HG03354 (cell line): ENCODE data around the gene FMC1.
A peak's percentile ranks its signal among the peaks of the same experiment; 100 is the strongest.
"Not testable (repeated sequence)": the region's sequence is repeated elsewhere in the genome, so short reads cannot be mapped to it uniquely, and the experiment has no call there.

Source experiments
- ATAC-seq: cut with Tn5 transposase; IDR thresholded peaks from one replicate; pipeline ENCODE4 v1.9.1; 2021; ENCODE audit warnings: mild to moderate bottlenecking; ENCODE audit not compliant: unreplicated experiment, poor library complexity, severe bottlenecking

Gene FMC1

DNA sequence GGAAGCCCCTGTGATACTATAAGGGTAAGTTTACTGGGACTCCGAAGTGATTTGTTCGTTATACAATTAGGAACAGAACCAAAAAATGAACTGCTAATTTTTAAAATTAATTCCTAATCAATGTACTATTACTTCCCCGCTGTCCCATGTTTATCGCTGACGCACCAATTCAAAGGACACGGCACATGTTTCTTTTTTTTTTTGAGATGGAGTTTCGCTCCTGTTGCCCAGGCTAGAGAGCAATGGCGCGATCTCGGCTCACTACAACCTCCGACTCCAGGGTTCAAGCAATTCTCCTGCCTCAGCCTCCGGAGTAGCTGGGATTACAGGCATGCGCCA is 1.5 kb upstream of the FMC1 start:
- ATAC-seq = no peak

DNA sequence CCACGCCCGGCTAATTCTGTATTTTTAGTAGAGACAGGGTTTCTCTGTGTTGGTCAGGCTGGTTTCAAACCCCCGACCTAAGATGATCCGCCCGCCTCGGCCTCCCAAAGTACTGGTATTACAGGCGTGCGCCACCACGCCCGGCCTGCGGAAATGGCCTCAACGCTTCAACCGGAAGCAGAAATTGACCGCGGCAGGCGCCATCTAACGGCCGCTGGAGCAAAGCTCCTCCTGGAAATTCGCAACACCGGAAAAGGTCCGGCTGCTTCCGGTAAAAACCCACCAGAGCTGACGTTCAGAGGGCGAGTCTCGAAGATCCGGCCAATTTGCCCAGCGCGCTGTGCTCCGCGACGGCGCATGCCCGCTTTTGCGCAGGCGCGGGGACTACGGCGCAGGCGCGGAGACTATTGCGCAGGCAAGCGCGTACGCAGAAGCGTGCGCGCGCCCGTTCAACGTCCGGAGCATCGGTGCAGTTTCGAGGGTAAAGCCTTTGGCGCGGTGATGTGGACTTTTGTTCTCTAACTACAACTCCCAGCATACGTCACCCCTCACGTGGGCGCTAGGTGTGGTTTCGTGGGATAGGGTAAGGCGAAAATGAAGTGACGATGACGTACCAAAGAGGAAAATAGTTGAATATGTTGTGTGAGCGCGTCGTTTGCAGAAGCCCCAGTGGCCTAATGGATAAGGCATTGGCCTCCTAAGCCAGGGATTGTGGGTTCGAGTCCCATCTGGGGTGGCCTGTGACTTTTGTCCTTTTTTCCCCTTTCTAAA is 915 bp upstream of the FMC1 start:
- peak; percentile 85 for ATAC-seq

DNA sequence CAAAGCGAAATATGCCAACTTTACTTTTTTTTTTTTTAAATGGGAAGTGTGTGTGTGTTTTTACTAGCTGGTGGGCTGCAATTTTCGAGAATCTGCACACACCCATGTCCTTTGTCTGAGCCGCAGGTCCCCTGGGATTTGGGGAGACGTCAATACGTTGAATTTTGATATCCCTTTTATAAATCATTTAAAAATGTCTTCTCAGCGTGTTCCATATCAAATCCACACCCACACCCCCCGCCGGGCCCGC is 404 bp upstream of the FMC1 start:
- ATAC-seq = no peak

DNA sequence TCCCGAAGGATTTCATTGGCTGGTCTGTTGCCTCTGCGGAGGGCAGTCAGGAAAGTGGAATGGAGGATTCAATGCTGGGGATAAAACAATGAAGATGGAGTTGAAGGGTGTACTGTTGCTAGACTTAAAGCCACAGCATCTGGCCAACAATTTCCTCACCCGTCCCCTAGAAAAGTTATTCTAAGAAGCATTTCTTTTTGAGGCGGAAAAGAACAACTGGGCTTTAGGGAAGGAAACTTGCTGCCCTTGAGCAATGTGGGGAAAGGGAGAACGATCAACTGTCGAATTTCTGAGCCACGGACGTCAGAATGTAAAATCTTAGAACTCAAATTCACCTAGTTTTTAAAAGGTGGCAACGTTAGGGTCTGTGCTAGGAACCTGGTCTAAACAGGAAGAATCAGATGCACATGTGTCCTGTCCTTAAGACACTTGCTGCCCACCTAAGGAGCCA is 664 bp downstream of the FMC1 start:
- no peak for ATAC-seq

DNA sequence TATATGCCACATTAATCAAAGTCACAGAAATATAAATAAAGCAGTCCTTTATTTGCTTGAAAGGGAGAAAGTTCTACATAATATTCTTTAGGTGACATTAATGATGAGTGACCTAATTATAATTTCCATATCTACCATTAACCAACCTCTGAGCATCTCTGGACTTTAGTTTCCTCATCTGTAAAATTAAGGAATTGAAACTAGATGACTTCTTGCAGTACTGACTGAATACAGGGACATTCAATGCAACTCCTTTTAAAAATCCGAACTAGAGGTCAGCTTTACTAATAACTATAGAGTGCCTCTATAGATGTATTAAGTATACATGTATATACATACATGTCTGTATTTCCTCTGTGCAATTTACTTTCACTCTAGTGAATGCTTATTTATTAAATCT is 3.9 kb downstream of the FMC1 start:
- no peak for ATAC-seq

DNA sequence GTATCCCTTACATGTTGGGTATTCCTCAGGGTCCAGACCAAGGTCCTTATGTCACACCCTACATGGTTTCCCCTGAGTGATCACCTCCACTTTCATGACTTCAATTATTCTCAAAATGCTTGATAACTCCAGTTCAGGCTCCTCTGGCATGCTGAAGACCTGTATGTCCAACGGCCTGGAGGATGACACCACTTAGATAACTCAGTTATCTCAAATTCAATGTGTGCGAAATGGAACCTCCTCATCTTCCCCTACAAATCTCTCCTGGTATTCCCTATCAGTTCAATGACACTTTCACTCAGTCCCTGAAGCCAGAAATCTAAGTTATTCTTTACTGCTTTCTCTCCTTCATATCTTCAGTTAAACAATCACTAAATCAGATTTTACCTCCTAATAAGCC is 9.9 kb downstream of the FMC1 start:
- ATAC-seq = no peak

GRCh38 chr7:139354729-139355128 is 13.6 kb downstream of the FMC1 start:
- ATAC-seq = no peak

- no peak for ATAC-seq
Observed at GRCh38 chr7:139355320-139355719, 14.2 kb downstream of the FMC1 start.

DNA sequence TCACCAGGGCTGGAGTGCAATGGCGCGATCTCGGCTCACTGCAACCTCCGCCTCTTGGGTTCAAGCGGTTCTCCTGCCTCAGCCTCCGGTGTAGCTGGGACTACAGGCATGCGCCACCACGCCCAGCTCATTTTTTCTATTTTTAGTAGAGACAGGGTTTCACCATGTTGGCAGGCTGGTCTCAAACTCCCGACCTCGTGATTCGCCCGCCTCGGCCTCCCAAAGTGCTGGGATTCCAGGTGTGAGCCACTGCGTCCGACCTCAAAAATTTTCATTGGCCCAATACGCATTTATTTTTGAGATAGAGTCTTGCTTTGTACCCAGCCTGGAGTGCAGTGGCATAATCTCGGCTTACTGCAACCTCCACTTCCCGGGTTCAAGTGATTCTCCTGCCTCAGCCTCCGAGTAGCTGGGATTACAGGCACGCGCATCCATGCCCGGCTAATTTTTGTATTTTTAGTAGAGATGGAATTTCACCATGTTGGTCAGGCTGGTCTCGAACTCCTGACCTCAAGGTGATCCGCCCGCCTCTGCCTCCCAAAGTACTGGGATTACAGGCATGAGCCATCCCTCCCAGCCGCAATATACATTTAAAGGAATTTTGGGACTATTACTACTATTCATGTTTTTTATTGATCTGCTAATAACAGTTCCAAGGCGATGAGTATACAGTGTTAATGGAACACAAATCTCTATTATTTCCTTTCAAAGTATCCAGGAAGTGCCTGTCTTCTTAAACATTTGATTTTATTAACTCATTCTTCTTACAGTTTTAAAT is 16.8 kb downstream of the FMC1 start:
- ATAC-seq = not testable (repeated sequence)

DNA sequence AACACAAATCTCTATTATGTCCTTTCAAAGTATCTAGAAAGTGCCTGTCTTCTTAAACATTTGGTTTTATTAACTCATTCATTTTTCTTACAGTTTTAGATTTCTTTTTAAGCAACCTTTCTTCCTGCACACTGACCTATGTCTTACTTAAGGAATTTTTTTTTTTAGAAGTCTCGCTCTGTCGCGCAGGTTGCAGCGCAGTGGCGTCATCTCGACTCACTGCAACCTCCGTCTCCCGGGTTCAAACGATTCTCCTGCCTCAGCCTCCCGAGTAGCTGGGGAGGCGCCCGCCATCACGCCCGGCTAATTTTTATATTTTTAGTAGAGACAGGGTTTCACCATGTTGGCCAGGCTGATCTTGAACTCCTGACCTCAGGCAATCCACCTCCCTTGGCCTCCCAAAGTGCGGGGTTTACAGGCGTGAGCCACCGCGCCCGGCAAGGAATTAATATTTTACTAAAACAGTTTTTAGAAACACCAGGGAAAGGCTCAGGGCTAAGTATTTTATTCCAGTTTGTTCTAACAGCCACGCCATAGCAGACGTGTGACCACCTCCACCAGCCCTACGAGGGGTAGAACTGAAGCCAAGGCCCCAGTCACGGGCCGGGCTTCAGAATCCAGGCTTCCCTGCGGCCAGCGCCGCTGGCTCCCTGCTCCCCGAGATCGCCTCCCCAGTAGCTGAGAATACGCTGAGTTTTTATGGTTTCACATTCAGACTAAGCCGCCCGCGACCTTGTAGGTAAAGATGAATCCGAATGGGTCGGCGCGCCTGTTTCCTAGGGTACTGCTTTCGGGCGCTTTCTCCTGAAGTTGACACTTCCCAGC is 17.6 kb downstream of the FMC1 start:
- ATAC-seq = peak; percentile 19

GRCh38 chr7:139359366-139360209 is 18.5 kb downstream of the FMC1 start, which contains the start of gene LUC7L2:
Gene LUC7L2 (plus strand): TSS chr7:139359894. CDS start chr7:139360262, 368 bp downstream.
- ATAC-seq = peak; percentile 72

DNA sequence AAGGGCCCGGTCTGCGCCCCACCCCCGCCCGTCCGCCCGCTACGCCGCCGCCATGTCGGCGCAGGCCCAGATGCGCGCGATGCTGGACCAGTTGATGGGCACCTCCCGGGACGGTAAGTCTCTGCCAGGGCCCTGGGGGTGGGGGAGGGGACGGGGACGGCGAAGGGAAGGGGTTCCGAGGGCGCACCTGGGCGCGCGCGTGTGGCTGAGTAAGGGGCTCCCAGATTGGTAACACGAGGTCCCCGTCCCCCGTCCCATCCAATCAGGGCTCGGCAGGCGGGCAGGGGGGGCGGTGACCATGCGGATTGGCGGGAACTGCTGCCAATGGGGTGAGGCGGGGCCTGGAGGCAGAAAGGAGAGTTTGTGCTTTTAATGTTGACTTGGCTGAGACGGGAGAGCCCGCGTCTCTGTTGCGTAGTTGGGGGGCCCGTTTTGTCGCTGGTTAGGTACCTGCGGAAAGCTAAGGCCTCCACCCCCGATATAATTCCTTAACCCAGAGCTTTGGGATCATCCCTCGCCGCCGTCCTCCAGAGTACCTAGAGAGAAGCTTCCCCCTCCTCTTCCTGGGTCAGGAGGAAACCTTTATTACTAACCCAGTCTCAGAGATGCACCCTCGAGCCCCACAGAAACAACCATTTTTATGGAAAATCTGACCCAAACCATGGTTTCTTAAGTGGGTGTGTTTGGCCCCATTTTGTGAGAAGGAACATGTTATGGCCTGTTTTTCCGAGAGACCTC is 19.2 kb downstream of the FMC1 start:
- ATAC-seq = peak; percentile 75

- ATAC-seq = no peak
Observed at GRCh38 chr7:139360948-139361307, 19.8 kb downstream of the FMC1 start.

DNA sequence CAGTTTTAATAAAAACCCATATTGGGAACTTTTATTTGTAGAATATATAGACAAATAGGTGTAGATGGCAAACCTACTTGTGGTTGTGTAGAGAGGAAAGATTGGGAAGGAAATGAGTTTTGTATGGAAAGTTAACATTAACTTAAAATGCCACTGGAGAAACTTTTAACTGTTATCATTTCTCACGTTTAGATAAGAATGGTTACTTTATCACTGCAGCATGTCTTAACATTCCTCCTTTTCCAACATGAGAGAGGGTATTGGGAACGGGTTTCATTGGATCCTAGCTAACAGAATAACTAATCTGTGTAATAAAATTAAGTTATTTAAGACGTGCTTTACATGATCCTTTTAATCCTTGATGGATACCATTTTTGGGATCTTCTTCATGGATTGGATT is 20.4 kb downstream of the FMC1 start:
- no peak for ATAC-seq

DNA sequence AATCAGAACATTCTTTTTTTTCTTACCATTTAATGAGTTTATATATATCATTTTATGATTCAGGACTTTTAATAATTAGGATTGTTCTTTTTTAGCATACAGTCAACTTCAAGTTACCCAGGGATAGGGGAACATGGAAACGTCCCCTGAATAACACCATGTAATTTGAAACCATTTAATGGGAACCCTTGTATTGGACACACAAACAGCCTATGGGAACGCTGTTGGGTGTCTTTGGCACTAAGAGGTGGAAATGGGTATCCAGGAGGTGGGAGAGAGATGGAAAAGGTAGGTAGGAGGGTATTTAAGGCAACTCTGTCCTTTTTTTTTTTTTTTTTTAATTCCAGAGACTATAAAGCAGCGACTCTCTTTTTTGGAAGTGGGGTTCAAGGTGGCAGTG is 21.2 kb downstream of the FMC1 start:
- no peak for ATAC-seq

DNA sequence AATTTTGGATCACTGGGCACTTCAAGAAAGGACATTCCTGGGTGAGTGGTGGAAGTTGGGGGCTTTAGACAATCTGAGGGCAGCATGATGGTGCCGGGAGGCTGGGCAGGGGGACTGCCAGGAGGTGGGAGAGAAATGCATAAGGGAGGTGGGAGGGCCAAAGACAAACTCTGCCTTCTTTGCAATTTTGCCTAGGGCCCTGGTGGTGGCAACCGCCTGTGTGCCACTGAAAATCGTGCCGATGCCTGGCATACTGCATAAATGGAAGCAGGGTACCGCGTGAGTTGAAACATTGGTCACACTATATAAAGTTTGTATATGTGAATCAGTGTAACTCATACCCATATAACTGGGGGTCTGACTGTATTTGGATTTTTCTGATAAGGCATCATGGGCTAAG is 21.8 kb downstream of the FMC1 start:
- no peak for ATAC-seq

GRCh38 chr7:139365336-139365735 is 24.2 kb downstream of the FMC1 start:
- no peak for ATAC-seq

DNA sequence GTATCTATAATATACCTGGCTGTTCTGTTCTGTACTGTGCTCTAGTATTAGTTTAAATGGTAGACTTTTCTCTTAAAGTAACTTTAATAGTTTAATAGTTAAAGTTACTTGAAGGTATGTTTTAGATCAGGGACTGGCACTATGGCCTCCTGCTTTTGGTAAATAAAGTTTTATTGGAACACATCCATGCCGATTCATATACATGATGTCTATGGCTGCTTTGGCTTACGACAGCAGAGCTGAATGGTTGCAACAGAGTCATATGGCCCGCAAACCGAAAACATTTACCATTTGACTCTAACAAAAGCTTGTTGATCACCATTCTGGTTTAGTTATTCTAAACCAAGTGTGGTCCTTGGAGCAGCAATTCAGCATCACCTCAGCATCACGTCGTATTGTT is 25.3 kb downstream of the FMC1 start:
- ATAC-seq = no peak

GRCh38 chr7:139367438-139368155 is 26.5 kb downstream of the FMC1 start:
- ATAC-seq = no peak
